IPS-15b (cell line): Measurements from ENCODE around the gene ABHD8.
"Not testable (repeated sequence)": the region's sequence is repeated elsewhere in the genome, so short reads cannot be mapped to it uniquely, and the experiment has no call there.

ENCODE experiments used
- H3K27me3 ChIP-seq: one replicate; pipeline ENCODE4 v1.6.1; 2013; ENCODE audit warnings: low read length; ENCODE audit not compliant: control insufficient read depth, insufficient read depth
- H3K36me3 ChIP-seq: one replicate; pipeline ENCODE4 v1.6.1; 2013; ENCODE audit warnings: low read length; ENCODE audit not compliant: control insufficient read depth, insufficient read depth
- H3K4me1 ChIP-seq: one replicate; pipeline ENCODE4 v1.6.1; 2013; ENCODE audit warnings: mild to moderate bottlenecking, low read length; ENCODE audit not compliant: control insufficient read depth, insufficient read depth
- H3K4me3 ChIP-seq: one replicate; pipeline ENCODE4 v1.5.1; 2013; ENCODE audit warnings: low read depth, low read length
- H3K9ac ChIP-seq: one replicate; pipeline ENCODE4 v1.6.1; 2013; ENCODE audit warnings: low read depth, mild to moderate bottlenecking, low read length
- H3K9me3 ChIP-seq: one replicate; pipeline ENCODE4 v1.6.1; 2013; ENCODE audit warnings: mild to moderate bottlenecking, low read length; ENCODE audit not compliant: control insufficient read depth, insufficient read depth

ABHD8 gene

GRCh38 chr19:17283504-17283996 is 19.7 kb downstream of the ABHD8 start:
- Histone ChIP-seq H3K4me1 (no peaks in the 10 kb centered on the region), H3K27me3 (no peaks in the 10 kb centered on the region), H3K4me3 (no peak overlapping the region), H3K9ac (no peak overlapping the region), H3K9me3 (no peaks in the 10 kb centered on the region), H3K36me3 (peaks cover 26% of the 10 kb centered on the region)

- Histone ChIP-seq H3K9me3 (no peaks in the 10 kb centered on the region), H3K4me3 (peak overlapping the region; percentile 75), H3K4me1 (no peaks in the 10 kb centered on the region), H3K9ac (no peak overlapping the region), H3K27me3 (no peaks in the 10 kb centered on the region), H3K36me3 (peaks cover 27% of the 10 kb centered on the region)
Observed at GRCh38 chr19:17282488-17283125, 20.6 kb downstream of the ABHD8 start.

- H3K4me3 ChIP-seq = peak within 1 kb of the TSS; percentile 75
- no peak within 1 kb of the TSS for H3K9ac ChIP-seq
- H3K27me3 ChIP-seq = no peaks in the 10 kb centered on the region
- H3K9me3 ChIP-seq = no peaks in the 10 kb centered on the region
- H3K4me1 ChIP-seq = no peaks in the 10 kb centered on the region
- H3K36me3 ChIP-seq = peaks cover 31% of the 10 kb centered on the region
Observed at GRCh38 chr19:17281391-17282304, 21.6 kb downstream of the ABHD8 start, which contains the start of gene ANKLE1. TSS of gene ANKLE1 (plus strand) at chr19:17281901. CDS start at chr19:17281921, 20 bp downstream.

GRCh38 chr19:17279436-17279835 is 23.8 kb downstream of the ABHD8 start:
- Histone ChIP-seq H3K27me3 (no peaks in the 10 kb centered on the region), H3K36me3 (peaks cover 34% of the 10 kb centered on the region), H3K9ac (no peak overlapping the region), H3K9me3 (no peaks in the 10 kb centered on the region), H3K4me3 (no peak overlapping the region), H3K4me1 (no peaks in the 10 kb centered on the region)

- Histone ChIP-seq H3K27me3 (no peaks in the 10 kb centered on the region), H3K4me3 (no peak overlapping the region), H3K9ac (no peak overlapping the region), H3K9me3 (no peaks in the 10 kb centered on the region), H3K36me3 (peaks cover 36% of the 10 kb centered on the region), H3K4me1 (no peaks in the 10 kb centered on the region)
Observed at GRCh38 chr19:17275441-17276175, 27.6 kb downstream of the ABHD8 start.

- not testable (repeated sequence) for H3K9ac ChIP-seq, H3K4me1 ChIP-seq, H3K4me3 ChIP-seq, H3K27me3 ChIP-seq, H3K9me3 ChIP-seq
- peaks cover 38% of the 10 kb centered on the region for H3K36me3 ChIP-seq
Observed at GRCh38 chr19:17274892-17275291, 28.3 kb downstream of the ABHD8 start.

- Histone ChIP-seq H3K4me1 (peaks cover 9% of the 10 kb centered on the region), H3K9ac (no peak overlapping the region), H3K36me3 (peaks cover 13% of the 10 kb centered on the region), H3K27me3 (no peaks in the 10 kb centered on the region), H3K9me3 (no peaks in the 10 kb centered on the region), H3K4me3 (no peak overlapping the region)
Observed at GRCh38 chr19:17268754-17269153, 34.5 kb downstream of the ABHD8 start.

- Histone ChIP-seq H3K4me1 (peaks cover 9% of the 10 kb centered on the region), H3K9me3 (no peaks in the 10 kb centered on the region), H3K9ac (peak within 1 kb of the TSS; percentile 82), H3K4me3 (peak within 1 kb of the TSS; percentile 93), H3K27me3 (no peaks in the 10 kb centered on the region), H3K36me3 (peaks cover 13% of the 10 kb centered on the region)
Observed at GRCh38 chr19:17266975-17267788, 36.0 kb downstream of the ABHD8 start, which contains the start of gene BABAM1. TSS of gene BABAM1 (plus strand) at chr19:17267443. CDS start at chr19:17268807, 1,364 bp downstream.

GRCh38 chr19:17266589-17266974 is 36.6 kb downstream of the ABHD8 start:
- H3K9ac ChIP-seq = no peak overlapping the region
- no peak overlapping the region for H3K4me3 ChIP-seq
- no peaks in the 10 kb centered on the region for H3K9me3 ChIP-seq
- H3K36me3 ChIP-seq = peaks cover 12% of the 10 kb centered on the region
- H3K4me1 ChIP-seq = peaks cover 9% of the 10 kb centered on the region
- no peaks in the 10 kb centered on the region for H3K27me3 ChIP-seq

- Histone ChIP-seq H3K9me3 (no peaks in the 10 kb centered on the region), H3K4me1 (peaks cover 9% of the 10 kb centered on the region), H3K4me3 (no peak overlapping the region), H3K36me3 (peaks cover 7% of the 10 kb centered on the region), H3K9ac (no peak overlapping the region), H3K27me3 (no peaks in the 10 kb centered on the region)
Observed at GRCh38 chr19:17266026-17266425, 37.2 kb downstream of the ABHD8 start.

- no peaks in the 10 kb centered on the region for H3K27me3 ChIP-seq
- H3K36me3 ChIP-seq = peaks cover 3% of the 10 kb centered on the region
- H3K4me1 ChIP-seq = peaks cover 9% of the 10 kb centered on the region
- H3K4me3 ChIP-seq = peak within 1 kb of the TSS; percentile 13
- peak within 1 kb of the TSS; percentile 49 for H3K9ac ChIP-seq
- H3K9me3 ChIP-seq = no peaks in the 10 kb centered on the region
Observed at GRCh38 chr19:17264641-17264979, 38.6 kb downstream of the ABHD8 start, which contains the start of gene USHBP1. TSS of gene USHBP1 (minus strand) at chr19:17264745. CDS start at chr19:17264299, 446 bp downstream.
